GM18498 (cell line): ENCODE measurements around the gene SELENOO.

Source experiments
- ATAC-seq: cut with Tn5 transposase; IDR thresholded peaks from one replicate; pipeline ENCODE4 v1.9.1; 2021; ENCODE audit warnings: mild to moderate bottlenecking, moderate library complexity; ENCODE audit not compliant: unreplicated experiment

SELENOO gene

DNA sequence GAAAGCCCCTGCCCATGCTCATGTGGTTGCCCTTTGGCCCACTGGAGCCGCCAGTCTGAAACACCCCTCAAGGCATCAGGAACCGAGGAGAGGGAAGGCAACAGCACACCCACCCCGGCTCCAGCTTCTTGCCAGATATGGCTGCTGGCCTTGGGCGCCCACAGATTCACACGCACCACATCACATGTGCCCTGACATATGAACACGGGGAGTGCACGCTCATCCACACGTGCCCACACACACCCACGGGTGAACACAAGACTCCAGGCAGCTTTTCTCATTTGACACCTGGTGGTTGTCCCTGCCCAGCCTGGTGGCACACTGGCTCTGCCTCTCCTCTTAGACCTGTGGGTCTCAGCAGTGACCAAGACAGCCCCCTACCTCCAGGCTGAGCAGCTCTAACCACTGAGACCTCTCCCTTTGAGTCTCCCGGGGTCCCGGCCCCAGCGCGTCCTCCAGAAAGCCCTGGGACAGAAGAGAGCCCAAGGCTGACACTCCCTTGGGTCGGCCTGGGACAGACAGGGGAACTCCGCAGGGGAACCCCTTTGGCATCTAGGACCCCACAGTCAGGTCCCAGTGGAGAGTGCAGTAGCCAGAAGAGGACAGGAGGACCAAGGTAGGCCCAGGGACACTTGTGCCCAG lies 63.4 kb downstream of the SELENOO start:
- ATAC-seq: no peak

- ATAC-seq: no peak
Observed at GRCh38 chr22:50264946-50265669, 64.3 kb downstream of the SELENOO start.

DNA sequence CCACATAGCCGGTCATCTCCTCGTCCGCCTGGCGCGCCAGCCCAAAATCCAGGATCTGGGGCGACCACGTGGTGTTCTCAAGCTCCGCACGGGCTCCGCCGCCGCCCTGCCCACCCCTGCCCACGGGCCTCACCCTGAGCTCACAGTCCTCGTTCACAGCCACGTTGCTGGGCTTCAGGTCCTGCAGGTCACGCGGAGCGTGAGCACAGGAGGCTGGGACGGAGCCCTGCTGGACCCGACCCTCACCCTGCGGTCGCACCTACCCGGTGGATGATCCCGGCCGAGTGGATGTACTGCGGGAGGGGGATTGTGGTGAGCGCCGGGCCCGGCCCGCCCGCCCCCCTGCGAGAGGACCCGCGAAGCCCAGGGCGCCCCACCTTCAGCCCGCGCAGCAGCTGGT lies 66.2 kb downstream of the SELENOO start:
- ATAC-seq: no peak
